RCC 7860 (cell line): Measurements from ENCODE around the gene BRME1.
A peak's percentile ranks its signal among the peaks of the same experiment; 100 is the strongest.

Experiments used
- DNase-seq: peaks from one replicate; pipeline ENCODE4 v3.0.0-alpha.2; 2015; ENCODE audit warnings: low spot score
- FAIRE-seq: peaks from 2 replicates; lab custom pipeline; 2012; peaks lifted over from hg19 to GRCh38; lab: Jason Lieb, UNC

The BRME1 gene

GRCh38 chr19:13834244-13835069 is 71.5 kb downstream of the BRME1 start:
- DNase-seq (peak; percentile 58), FAIRE-seq (no peak)

DNA sequence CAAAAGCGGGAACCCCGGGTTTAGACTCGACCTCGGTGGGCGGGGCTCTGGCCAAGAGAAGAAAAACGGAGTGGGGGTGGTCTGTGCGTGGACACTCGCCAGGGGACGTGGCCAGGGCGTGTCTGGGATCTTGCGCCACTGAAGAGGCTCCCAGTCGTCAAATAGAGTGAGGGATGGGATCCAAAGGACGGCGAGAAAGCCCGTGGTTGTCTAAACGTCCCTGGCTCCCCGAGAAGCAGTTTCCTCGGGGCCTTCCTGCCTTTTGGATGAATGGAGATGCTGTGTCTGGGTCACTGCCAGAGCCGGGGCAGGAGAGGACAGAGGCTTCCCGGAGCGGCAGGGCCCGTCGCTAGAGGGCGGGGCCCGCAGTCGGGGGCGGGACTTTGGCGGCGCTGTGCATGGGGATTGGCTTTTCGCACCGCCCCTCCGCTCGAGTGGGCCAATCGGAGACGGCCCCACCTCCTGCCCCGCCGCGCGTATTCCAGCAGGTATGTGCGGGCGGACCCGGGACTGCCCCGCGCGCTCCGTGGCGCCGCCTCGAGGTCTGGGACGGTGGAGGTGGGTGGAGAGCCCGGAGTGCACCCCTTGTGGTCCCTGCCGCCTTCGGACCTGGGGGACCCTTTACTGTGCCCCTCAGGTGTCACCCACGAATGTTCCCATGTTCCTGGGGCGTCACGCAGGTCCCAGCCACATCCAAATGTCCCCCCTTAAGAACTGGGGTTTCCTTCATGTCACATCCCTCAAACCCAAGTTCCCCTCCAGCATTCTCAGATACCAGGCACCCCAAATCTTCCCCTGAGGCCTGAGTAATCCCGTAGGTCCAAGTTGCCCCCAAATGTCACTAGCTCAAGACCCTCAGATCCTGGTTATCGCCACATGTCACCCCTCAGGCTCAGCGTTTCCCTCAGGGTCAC is 72.3 kb downstream of the BRME1 start:
- FAIRE-seq = no peak
- DNase-seq = peak; percentile 53
